ENCODE results near the gene GNA12.

GNA12 gene

GRCh38 chr7:2873686-2874551, 29.8 kb upstream of the GNA12 start:
- peak overlapping the region; percentile 62 for H3K27ac ChIP-seq
- TF ChIP-seq ZFX (IDR thresholded peaks at IDR 0.05) (no peak), CTCF (conservative IDR thresholded peaks at IDR 0.05) (no peak)

- peak overlapping the region; percentile 62 for H3K27ac ChIP-seq
- TF ChIP-seq CTCF (conservative IDR thresholded peaks at IDR 0.05) (no peak), ZFX (IDR thresholded peaks at IDR 0.05) (no peak)
Observed at GRCh38 chr7:2873146-2873545, 29.0 kb upstream of the GNA12 start.

GRCh38 chr7:2872296-2872874, 28.3 kb upstream of the GNA12 start:
- no peak overlapping the region; the same call in 1 of the 2 replicates for H3K27ac ChIP-seq
- TF ChIP-seq CTCF (conservative IDR thresholded peaks at IDR 0.05): no peak

GRCh38 chr7:2870471-2870931, 26.4 kb upstream of the GNA12 start:
- no peak overlapping the region for H3K27ac ChIP-seq
- TF ChIP-seq CTCF (conservative IDR thresholded peaks at IDR 0.05): no peak
- no peak for TF ChIP-seq ZFX (IDR thresholded peaks at IDR 0.05)

- TF ChIP-seq CTCF (conservative IDR thresholded peaks at IDR 0.05) (no peak), ZFX (IDR thresholded peaks at IDR 0.05) (no peak)
- no peak overlapping the region for H3K27ac ChIP-seq
Observed at GRCh38 chr7:2869981-2870380, 25.9 kb upstream of the GNA12 start.

- H3K27ac ChIP-seq: no peak overlapping the region
Observed at GRCh38 chr7:2866601-2867000, 22.5 kb upstream of the GNA12 start.

More at GRCh38 chr7:2866601-2867000, 22.5 kb upstream of the GNA12 start:
- TF ChIP-seq ZFX (IDR thresholded peaks at IDR 0.05) (no peak), CTCF (conservative IDR thresholded peaks at IDR 0.05) (no peak)
